ENCODE results near the gene ARMCX5. TPM values are rescaled to one million over a fixed set of nuclear protein-coding genes. Genes with fewer than 3 reads are reported as not detected.
A peak's percentile ranks its signal among the peaks of the same experiment; 100 is the strongest.

ARMCX5 gene
- total RNA-seq, 1 donor, result 13.7 TPM

- TF ChIP-seq, protein P1, sequence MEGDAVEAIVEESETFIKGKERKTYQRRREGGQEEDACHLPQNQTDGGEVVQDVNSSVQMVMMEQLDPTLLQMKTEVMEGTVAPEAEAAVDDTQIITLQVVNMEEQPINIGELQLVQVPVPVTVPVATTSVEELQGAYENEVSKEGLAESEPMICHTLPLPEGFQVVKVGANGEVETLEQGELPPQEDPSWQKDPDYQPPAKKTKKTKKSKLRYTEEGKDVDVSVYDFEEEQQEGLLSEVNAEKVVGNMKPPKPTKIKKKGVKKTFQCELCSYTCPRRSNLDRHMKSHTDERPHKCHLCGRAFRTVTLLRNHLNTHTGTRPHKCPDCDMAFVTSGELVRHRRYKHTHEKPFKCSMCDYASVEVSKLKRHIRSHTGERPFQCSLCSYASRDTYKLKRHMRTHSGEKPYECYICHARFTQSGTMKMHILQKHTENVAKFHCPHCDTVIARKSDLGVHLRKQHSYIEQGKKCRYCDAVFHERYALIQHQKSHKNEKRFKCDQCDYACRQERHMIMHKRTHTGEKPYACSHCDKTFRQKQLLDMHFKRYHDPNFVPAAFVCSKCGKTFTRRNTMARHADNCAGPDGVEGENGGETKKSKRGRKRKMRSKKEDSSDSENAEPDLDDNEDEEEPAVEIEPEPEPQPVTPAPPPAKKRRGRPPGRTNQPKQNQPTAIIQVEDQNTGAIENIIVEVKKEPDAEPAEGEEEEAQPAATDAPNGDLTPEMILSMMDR (IDR thresholded peaks at IDR 0.05; ENCODE audit: insufficient read depth, low read length), result no peak
- H3K4me3 ChIP-seq (ENCODE audit: low read depth, low read length), result peak within 1 kb of the TSS; percentile 62
- peak; percentile 13 for DNase-seq (ENCODE audit: low read depth)
These were observed 52.1 kb downstream of the ARMCX5 start, which contains the start of gene GPRASP1 for GRCh38 chrX:102651242-102652011. Gene GPRASP1 (plus strand): TSS chrX:102651483. CDS start chrX:102653914, 2,431 bp downstream.

- TF ChIP-seq, protein P1 (IDR thresholded peaks at IDR 0.05; ENCODE audit: insufficient read depth, low read length), result peak; percentile 57
- peak; percentile 45 for DNase-seq (ENCODE audit: low read depth)
- peak overlapping the region; percentile 62 for H3K4me3 ChIP-seq (ENCODE audit: low read depth, low read length)
These were observed 52.8 kb downstream of the ARMCX5 start for GRCh38 chrX:102652031-102652688.

Other genes starting within 250 kb of the ARMCX5 start
- gene NXF2B, start 159.5 kb upstream of the ARMCX5 start, total RNA-seq (ENCODE audit: low replicate concordance), result not detected in 2 replicates
- gene TCP11X2, start 127.7 kb upstream of the ARMCX5 start, total RNA-seq (ENCODE audit: low replicate concordance), result not detected in 2 replicates
- 1.4 TPM in 1 of 2 replicates, not detected in the other for gene TMSB15A, start 82.8 kb upstream of the ARMCX5 start, total RNA-seq (ENCODE audit: low replicate concordance)
- 2.5 and 11.5 TPM in 2 replicates for gene GPRASP1, start 52.0 kb downstream of the ARMCX5 start, total RNA-seq (ENCODE audit: low replicate concordance)
- 13.6 and 18.6 TPM in 2 replicates for gene GPRASP2, start 112.9 kb downstream of the ARMCX5 start, total RNA-seq (ENCODE audit: low replicate concordance)
- gene GPRASP3, start 121.2 kb downstream of the ARMCX5 start, total RNA-seq (ENCODE audit: low replicate concordance), result 5.3 and 10.7 TPM in 2 replicates